Measurements from ENCODE around the gene NOTCH1. TPM values are rescaled to one million over a fixed set of nuclear protein-coding genes. Genes with fewer than 3 reads are reported as not detected.
A peak's percentile ranks its signal among the peaks of the same experiment; 100 is the strongest.
"Not testable (repeated sequence)": the region's sequence is repeated elsewhere in the genome, so short reads cannot be mapped to it uniquely, and the experiment has no call there.

NOTCH1 gene
- polyA plus RNA-seq, 6 donors from 2014 or later: 0.05 to 8.0 (median 2.4) TPM

GRCh38 chr9:136565086-136565714 lies 19.4 kb upstream of the NOTCH1 start:
- Mint-ChIP-seq H3K4me1 (peaks cover 0 to 7% (median 5%) of the 10 kb centered on the region in 3 donors), H3K9me3 (peaks cover 0 to 7% (median 4%) of the 10 kb centered on the region in 7 donors), H3K36me3 (no peaks in the 10 kb centered on the region), H3K4me3 (no peak overlapping the region), H3K27me3 (no peaks in the 10 kb centered on the region), H3K27ac (no peak overlapping the region)
- no peak for ATAC-seq (ENCODE audit: low read depth in 2 of 2)
- no peak for DNase-seq

GRCh38 chr9:136564379-136564988 lies 18.6 kb upstream of the NOTCH1 start:
- Mint-ChIP-seq H3K36me3 (no peaks in the 10 kb centered on the region), H3K9me3 (peaks cover 0 to 10% (median 2%) of the 10 kb centered on the region in 7 donors), H3K4me1 (peaks cover 0 to 3% (median 2%) of the 10 kb centered on the region in 3 donors), H3K27me3 (no peaks in the 10 kb centered on the region), H3K4me3 (no peak overlapping the region), H3K27ac (no peak overlapping the region)
- ATAC-seq (ENCODE audit: low read depth in 2 of 2) (no peak), DNase-seq (no peak)

DNA sequence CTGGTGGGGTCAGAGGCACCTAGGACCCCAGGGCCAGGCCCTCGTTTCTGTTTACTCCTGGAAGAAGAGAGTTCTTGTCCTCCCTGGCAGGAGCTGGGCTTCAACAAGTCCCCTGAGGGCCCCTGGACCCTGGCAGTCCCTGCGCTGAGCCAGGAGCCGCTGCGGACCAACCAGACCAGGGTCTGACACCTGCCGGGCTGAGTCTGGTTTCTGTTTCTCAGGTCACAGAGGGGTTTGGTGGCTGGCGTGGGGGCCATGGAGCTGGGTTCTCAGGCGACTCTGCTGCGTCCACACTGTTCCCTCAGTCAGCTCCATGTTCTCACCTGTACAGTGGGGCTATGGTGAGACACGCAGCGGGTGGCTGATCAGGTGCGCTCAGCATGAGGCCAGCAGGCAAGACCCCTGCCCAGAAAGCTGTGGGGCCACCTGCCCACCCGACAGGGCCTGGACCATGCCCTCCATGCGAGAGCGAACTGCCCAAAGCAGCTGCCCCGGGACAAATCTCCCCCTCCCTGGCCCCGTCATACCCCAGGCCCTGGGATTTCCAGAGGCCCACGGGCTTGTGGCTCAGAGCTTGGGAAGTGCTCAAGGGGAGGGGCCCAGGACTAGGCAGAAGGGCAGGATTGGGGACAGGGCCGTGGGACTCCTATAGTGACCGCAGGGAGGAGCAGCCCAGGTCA lies 17.9 kb upstream of the NOTCH1 start:
- ATAC-seq (ENCODE audit: low read depth in 2 of 2) (no peak), DNase-seq (no peak)
- Mint-ChIP-seq H3K27me3 (no peaks in the 10 kb centered on the region), H3K4me1 (peaks cover 3 to 6% (median 4%) of the 10 kb centered on the region in 3 donors), H3K36me3 (peaks cover 3 to 4% of the 10 kb centered on the region in 2 donors), H3K4me3 (no peak overlapping the region), H3K9me3 (peaks cover 0 to 15% (median 4%) of the 10 kb centered on the region in 7 donors), H3K27ac (no peak overlapping the region)

GRCh38 chr9:136562746-136563495 lies 17.1 kb upstream of the NOTCH1 start:
- DNase-seq (no peak), ATAC-seq (ENCODE audit: low read depth in 2 of 2) (peak; percentile 39 to 53)
- Mint-ChIP-seq H3K9me3 (peaks cover 0 to 18% (median 8%) of the 10 kb centered on the region in 7 donors), H3K4me3 (no peak overlapping the region), H3K36me3 (peaks cover 6 to 9% of the 10 kb centered on the region in 2 donors), H3K27me3 (no peaks in the 10 kb centered on the region), H3K27ac (no peak overlapping the region), H3K4me1 (peaks cover 9 to 13% (median 11%) of the 10 kb centered on the region in 3 donors)

GRCh38 chr9:136561779-136562178 lies 15.9 kb upstream of the NOTCH1 start:
- DNase-seq: no peak
- Mint-ChIP-seq H3K36me3 (peaks cover 6 to 9% of the 10 kb centered on the region in 2 donors), H3K9me3 (peaks cover 0 to 18% (median 8%) of the 10 kb centered on the region in 7 donors), H3K4me1 (peaks cover 9 to 13% (median 11%) of the 10 kb centered on the region in 3 donors), H3K27ac (no peak overlapping the region), H3K4me3 (no peak overlapping the region), H3K27me3 (no peaks in the 10 kb centered on the region)
- ATAC-seq (ENCODE audit: low read depth in 2 of 2): no peak

DNA sequence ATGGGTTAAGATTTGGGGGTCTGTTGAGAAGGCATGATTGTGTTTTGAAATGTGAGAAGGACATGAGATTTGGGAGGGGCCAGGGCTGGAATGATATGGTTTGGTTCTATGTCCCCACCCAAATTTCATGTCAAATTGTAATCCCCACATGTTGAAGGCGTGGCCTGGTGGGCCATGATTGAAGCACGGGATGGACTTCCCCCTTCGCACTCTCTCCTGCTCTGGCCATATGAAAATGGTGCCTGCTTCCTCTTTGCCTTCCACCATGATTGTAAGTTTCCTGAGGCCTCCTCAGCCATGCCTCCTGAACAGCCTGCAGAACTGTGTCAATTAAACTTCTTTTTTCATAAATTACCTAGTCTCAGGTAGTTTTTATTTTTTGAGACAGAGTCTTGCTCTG lies 14.7 kb upstream of the NOTCH1 start:
- H3K27ac Mint-ChIP-seq: peak overlapping the region in 1 of 6 donors; percentile 83
- ATAC-seq (ENCODE audit: low read depth in 2 of 2) (no peak), DNase-seq (no peak)
- peaks cover 9 to 16% (median 11%) of the 10 kb centered on the region in 3 donors for H3K4me1 Mint-ChIP-seq
- peaks cover 0 to 18% (median 8%) of the 10 kb centered on the region in 7 donors for H3K9me3 Mint-ChIP-seq
- peaks cover 6 to 9% of the 10 kb centered on the region in 2 donors for H3K36me3 Mint-ChIP-seq
- peaks cover 0 to 5% (median 0%) of the 10 kb centered on the region in 3 donors for H3K27me3 Mint-ChIP-seq
- no peak overlapping the region for H3K4me3 Mint-ChIP-seq

- not testable (repeated sequence) for H3K36me3 Mint-ChIP-seq; H3K4me3 Mint-ChIP-seq; H3K27ac Mint-ChIP-seq; H3K27me3 Mint-ChIP-seq; DNase-seq; ATAC-seq (ENCODE audit: low read depth in 2 of 2)
- H3K9me3 Mint-ChIP-seq: peaks cover 0 to 18% (median 8%) of the 10 kb centered on the region in 7 donors
- peaks cover 9 to 16% (median 11%) of the 10 kb centered on the region in 3 donors for H3K4me1 Mint-ChIP-seq
Observed at GRCh38 chr9:136559371-136559770, 13.5 kb upstream of the NOTCH1 start.

- not testable (repeated sequence) for H3K27me3 Mint-ChIP-seq; DNase-seq; H3K27ac Mint-ChIP-seq; ATAC-seq (ENCODE audit: low read depth in 2 of 2); H3K36me3 Mint-ChIP-seq
- Mint-ChIP-seq H3K4me1 (peaks cover 9 to 16% (median 11%) of the 10 kb centered on the region in 3 donors), H3K4me3 (peak overlapping the region in 2 of 8 donors; percentile 17 to 88), H3K9me3 (peaks cover 0 to 18% (median 8%) of the 10 kb centered on the region in 7 donors)
Observed at GRCh38 chr9:136558846-136559245, 13.0 kb upstream of the NOTCH1 start.

DNA sequence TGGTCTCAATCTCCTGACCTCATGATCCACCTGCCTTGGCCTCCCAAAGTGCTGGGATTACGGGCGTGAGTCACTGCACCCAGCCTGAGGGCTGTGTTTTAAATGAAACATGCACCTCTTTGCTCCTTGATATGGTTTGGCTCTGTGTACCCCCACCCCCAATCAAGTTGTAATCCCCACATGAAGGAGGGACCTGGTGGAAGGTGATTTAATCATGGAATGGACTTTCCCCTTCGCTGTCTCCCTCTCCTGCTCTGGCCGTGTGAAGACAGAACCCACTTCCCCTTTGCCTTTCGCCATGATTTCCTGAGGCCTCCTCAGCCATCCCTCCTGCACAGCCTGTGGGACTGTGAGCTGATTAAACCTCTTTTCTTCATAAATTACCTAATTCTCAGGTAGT lies 12.5 kb upstream of the NOTCH1 start:
- Mint-ChIP-seq H3K4me3 (peak overlapping the region in 4 of 8 donors; percentile 17 to 88 (median 20)), H3K36me3 (peaks cover 6 to 9% of the 10 kb centered on the region in 2 donors)
- peak; percentile 63 to 75 for ATAC-seq (ENCODE audit: low read depth in 2 of 2)

GRCh38 chr9:136557036-136557435 lies 11.2 kb upstream of the NOTCH1 start:
- Mint-ChIP-seq H3K36me3 (peaks cover 6 to 9% of the 10 kb centered on the region in 2 donors), H3K9me3 (peaks cover 0 to 18% (median 8%) of the 10 kb centered on the region in 7 donors), H3K4me3 (no peak overlapping the region), H3K27ac (no peak overlapping the region), H3K27me3 (peaks cover 0 to 5% (median 0%) of the 10 kb centered on the region in 3 donors), H3K4me1 (peaks cover 14 to 22% (median 17%) of the 10 kb centered on the region in 3 donors)
- DNase-seq: no peak
- ATAC-seq (ENCODE audit: low read depth in 2 of 2): no peak

More for the DNA sequence above, 12.5 kb upstream of the NOTCH1 start:
- H3K27me3 Mint-ChIP-seq: peaks cover 0 to 5% (median 0%) of the 10 kb centered on the region in 3 donors
- H3K4me1 Mint-ChIP-seq: peaks cover 9 to 16% (median 11%) of the 10 kb centered on the region in 3 donors
- H3K9me3 Mint-ChIP-seq: peaks cover 0 to 18% (median 8%) of the 10 kb centered on the region in 7 donors
- peak overlapping the region in 2 of 6 donors; percentile 55 to 69 for H3K27ac Mint-ChIP-seq
- DNase-seq: no peak

DNA sequence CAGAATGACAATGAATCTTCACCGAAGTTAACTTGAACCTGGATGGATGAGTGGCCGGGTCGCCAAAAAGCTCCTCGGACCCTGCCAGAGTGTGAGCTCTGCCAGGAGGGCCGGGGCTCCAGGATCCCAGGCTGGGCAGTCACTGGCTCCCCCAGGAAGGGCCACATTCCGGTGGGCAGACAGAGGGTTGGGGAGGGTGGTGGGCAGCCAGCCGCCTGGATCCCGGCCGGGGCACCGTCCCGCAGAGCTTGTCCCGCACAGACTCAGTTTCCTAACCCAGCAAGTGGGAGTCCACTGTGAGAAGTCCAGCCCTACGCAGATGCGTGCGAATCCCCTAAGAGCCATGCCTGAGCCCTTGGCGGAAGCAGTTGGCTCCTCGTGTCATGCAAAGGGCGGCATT lies 10.3 kb upstream of the NOTCH1 start:
- no peak overlapping the region for H3K4me3 Mint-ChIP-seq
- H3K27ac Mint-ChIP-seq: peak overlapping the region in 2 of 6 donors; percentile 49 to 83
- H3K9me3 Mint-ChIP-seq: peaks cover 0 to 18% (median 8%) of the 10 kb centered on the region in 7 donors
- peaks cover 0 to 5% (median 0%) of the 10 kb centered on the region in 3 donors for H3K27me3 Mint-ChIP-seq
- no peak for ATAC-seq (ENCODE audit: low read depth in 2 of 2)
- no peak for DNase-seq
- peaks cover 6 to 9% of the 10 kb centered on the region in 2 donors for H3K36me3 Mint-ChIP-seq
- peaks cover 23 to 30% (median 26%) of the 10 kb centered on the region in 3 donors for H3K4me1 Mint-ChIP-seq

- DNase-seq (no peak), ATAC-seq (ENCODE audit: low read depth in 2 of 2) (no peak)
- Mint-ChIP-seq H3K4me1 (peaks cover 23 to 38% (median 33%) of the 10 kb centered on the region in 3 donors), H3K36me3 (peaks cover 6 to 9% of the 10 kb centered on the region in 2 donors), H3K27ac (no peak overlapping the region), H3K9me3 (peaks cover 0 to 15% (median 7%) of the 10 kb centered on the region in 7 donors), H3K27me3 (peaks cover 0 to 5% (median 0%) of the 10 kb centered on the region in 3 donors), H3K4me3 (no peak overlapping the region)
Observed at GRCh38 chr9:136554870-136555269, 9.0 kb upstream of the NOTCH1 start.

DNA sequence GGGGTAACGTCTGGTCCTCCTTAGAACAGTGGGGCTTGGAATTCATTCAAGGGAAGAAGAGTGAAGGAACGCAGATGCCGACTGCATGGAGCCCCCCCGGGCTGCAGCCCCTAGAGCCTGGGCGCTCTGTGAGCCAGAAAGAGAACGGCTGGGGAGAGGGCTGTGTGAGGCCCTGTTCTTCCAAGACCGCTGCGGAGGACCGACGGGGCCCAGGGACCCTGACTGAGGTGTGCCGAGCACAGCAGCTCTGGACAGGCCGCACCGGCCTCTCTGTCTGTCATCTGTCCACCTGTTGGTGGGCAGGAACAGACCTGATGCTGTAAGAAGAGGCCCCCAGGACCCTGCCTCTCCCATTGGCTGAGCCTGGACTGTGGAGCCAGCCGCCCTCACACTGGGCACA lies 7.7 kb upstream of the NOTCH1 start:
- Mint-ChIP-seq H3K4me1 (peaks cover 18 to 33% (median 25%) of the 10 kb centered on the region in 3 donors), H3K27ac (no peak overlapping the region), H3K36me3 (peaks cover under 1 to 4% of the 10 kb centered on the region in 2 donors)

More for the DNA sequence above, 7.7 kb upstream of the NOTCH1 start:
- H3K9me3 Mint-ChIP-seq: peaks cover 0 to 3% (median 2%) of the 10 kb centered on the region in 7 donors
- DNase-seq (no peak), ATAC-seq (ENCODE audit: low read depth in 2 of 2) (no peak)
- no peak overlapping the region for H3K4me3 Mint-ChIP-seq
- H3K27me3 Mint-ChIP-seq: peaks cover 0 to 5% (median 0%) of the 10 kb centered on the region in 3 donors

Measured in naive B cell (primary cell).